GM18951 (cell line): ENCODE results near the gene RETREG2.
A peak's percentile ranks its signal among the peaks of the same experiment; 100 is the strongest.

ENCODE experiments used
- POLR2A ChIP-seq: IDR thresholded peaks from 4 replicates; pipeline ENCODE4 v1.6.1; 2011; ENCODE audit warnings: mild to moderate bottlenecking; ENCODE audit not compliant: insufficient read length, insufficient read depth; ENCODE audit errors: extremely low read depth
- in situ Hi-C: fragments of 300-500 bp; cut with MboI; formaldehyde crosslinking; loops from one replicate; pipeline ENCODE4 v1.12.0; 2022; ENCODE audit warnings: low sequenced_read_pairs, mixed read lengths, inconsistent platforms; ENCODE audit not compliant: unreplicated experiment

RETREG2 gene, protein sequence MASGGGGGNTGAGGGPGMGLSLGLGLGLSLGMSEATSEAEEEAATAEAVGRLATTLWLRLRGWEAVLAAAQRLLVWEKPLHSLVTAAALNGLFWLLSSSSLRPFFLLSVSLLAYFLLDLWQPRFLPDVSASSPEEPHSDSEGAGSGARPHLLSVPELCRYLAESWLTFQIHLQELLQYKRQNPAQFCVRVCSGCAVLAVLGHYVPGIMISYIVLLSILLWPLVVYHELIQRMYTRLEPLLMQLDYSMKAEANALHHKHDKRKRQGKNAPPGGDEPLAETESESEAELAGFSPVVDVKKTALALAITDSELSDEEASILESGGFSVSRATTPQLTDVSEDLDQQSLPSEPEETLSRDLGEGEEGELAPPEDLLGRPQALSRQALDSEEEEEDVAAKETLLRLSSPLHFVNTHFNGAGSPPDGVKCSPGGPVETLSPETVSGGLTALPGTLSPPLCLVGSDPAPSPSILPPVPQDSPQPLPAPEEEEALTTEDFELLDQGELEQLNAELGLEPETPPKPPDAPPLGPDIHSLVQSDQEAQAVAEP

DNA sequence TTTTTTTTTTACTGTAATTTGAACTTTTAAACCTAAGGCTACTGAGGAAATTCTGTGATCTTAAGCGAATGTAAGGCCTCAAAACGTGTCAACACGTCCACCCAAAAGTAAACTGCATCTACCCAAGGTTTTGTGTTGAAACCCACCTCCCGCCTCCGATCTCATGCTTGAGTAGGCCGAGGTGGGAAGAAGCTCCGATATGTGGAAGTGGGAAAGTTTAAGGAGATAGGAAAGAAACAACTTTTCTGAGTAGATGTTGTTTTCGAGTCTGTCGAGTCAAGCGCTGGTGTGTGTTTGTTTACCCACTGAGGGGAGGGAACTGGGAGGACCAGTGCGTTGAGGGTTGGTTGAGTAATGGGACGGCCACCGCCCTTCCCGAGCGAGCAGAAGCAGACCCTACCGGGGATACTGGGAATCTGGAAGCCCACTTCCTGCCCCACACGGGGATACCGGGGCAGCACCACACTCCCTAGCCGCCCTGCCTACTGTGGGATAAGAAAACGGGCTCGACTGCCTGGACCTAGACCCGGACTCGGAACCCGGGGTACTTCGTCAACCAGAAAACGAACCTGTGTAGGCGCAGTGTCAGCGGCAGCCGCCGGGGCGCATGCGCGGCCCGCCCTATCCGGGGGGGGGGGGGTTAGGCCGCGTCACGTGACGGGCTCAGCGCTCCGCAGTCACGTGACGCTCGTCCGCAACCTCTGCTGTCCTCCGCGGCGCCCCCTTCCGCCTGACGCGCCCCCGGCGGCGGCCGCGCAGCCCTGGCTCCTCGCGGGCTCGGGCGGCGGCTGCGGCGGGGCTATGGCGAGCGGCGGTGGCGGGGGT is at the start of gene RETREG2:
TSS of gene RETREG2 (plus strand) at position 724 of the 825 bp plus-strand sequence. CDS start at position 802, 78 bp downstream.
- in situ Hi-C loops, result no loop called here
- TF ChIP-seq POLR2A, result peak; percentile 93

DNA sequence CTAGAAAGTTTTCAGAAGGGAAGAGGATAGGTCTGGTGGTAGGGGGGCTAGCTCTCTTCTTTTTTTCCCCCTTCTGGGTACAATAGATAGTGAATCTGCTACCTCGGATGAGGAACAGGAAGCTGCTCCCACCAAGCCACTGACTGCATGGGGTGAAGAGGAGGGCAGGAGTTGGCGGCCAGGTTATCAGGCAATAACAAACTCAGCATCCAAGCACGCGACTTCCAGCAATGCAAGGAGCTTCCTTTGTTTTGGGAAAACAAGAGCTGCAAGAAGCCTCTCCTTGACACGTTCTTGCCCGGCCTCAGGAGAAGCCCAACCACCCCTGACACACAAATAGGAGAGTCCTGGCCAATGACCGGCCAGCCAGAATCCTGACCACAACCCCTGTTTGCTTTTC is 49.7 kb upstream of the RETREG2 start:
- TF ChIP-seq POLR2A, result no peak
- in situ Hi-C loops, result no loop called here

DNA sequence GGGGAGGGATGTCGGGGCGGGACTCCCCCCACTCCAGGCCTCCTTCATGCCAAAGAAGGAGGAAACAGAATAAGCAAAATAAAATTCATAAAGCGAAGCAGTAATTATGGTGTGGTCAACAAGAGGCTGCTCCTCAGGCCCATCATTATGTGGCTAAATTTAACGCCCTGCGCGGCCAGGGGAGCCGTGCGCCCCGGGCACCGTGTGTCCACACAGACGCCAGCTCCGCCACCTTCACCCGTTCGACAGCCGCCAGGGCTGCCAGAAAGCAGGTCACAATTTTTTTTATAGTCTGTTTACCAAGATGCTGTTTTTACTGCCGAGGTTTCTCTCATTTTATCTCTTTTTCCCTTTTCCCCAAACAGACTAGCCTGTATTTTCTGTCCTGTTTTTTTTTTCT is 48.5 kb upstream of the RETREG2 start:
- TF ChIP-seq POLR2A, result no peak
- in situ Hi-C loops, result no loop called here

DNA sequence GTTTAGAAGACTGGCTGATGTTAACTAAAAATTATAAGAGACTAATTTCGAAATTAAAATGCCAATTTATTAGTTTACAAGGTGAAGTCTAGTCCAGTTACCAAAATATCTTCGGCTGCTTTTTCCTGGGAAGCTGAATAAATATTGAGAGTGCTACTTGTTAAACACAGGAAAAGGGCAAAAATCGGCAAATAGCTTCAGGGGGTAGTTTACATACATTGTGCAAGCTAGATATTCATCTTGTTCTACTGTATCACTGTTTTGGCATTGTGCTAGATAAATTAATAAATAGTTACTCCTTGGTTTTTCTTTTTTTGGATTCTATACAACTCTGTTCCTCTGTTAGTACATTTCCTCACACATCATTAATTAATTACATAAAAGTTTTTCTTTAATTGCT is 46.7 kb upstream of the RETREG2 start:
- in situ Hi-C loops, result no loop called here
- no peak for TF ChIP-seq POLR2A

DNA sequence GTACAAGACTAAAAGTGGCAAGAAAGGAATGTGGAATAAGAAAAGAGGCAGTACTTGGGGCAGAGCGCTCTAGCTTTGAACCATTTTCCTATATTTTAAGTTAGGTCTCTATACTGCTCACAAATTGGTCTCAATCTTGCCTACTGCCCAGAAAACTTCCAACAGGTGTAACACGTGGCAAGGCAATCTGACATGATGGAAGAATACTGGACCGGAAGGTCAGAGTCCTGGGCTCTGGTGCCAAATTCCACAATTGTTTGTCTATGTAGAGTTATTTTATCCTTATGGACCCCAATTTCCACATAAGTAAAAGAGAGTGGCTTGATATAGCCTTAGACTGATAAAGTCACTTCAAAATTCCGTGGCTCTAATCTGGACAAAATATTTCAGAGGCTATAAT is 46.3 kb upstream of the RETREG2 start:
- no peak for TF ChIP-seq POLR2A
- in situ Hi-C loops, result no loop called here

DNA sequence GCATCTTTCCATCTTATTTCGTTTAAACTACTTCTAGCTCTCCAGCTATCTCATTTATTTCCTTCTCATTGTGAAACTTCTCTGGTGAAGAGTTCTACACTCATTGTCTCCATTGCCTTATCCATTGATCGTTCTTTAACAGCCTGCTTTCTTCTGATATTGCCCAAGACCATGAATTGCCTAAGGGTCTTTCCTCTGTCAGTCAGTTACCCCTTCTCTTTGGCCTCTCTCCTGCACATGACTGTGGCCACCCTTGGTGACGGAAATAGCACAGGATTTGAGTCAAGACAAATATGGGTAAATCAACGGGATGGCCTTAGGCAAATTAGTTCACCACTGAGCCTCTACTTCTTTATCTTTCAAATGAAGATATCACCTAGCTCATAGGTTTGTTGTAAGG is 44.1 kb upstream of the RETREG2 start:
- in situ Hi-C loops, result no loop called here
- TF ChIP-seq POLR2A, result no peak

DNA sequence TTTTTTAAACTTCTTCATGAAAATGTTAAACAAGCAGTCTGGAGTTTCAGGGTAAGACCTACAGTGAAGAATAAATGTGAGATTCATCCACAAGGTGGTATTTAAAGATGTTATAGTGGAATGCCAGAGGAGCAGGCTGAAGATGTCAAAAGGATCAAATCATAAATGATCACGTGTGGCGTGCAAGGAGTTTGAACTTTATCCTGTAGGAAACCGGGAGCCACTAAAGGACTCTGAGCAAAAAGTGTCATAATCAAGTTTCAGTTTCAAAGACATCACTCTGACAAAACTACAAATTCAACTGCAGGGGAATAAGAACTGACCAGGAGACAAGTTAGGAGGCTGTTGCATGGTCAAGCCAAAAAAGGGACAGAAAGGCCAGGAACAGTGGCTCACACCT is 37.4 kb upstream of the RETREG2 start:
- in situ Hi-C loops, result no loop called here
- TF ChIP-seq POLR2A, result no peak

DNA sequence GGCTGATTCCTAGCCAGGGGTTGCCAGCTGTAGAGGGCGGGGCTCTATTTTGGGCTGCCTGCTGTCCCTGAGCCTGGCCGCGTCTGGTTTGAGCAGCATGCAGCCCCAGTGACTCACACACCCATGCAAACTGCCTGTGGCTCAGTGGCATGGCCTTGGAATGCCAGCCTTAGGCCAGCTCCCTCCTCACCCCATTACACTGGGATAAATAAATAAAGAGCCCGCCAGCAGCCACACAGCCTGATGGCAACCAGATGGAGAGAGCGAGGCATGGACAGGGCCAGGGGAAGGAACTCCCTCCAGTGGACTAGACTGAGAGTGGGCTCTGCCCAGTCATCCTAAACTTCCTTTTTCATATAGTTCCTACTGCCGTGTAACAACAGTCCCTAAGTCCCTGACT is 35.7 kb upstream of the RETREG2 start:
- no peak for TF ChIP-seq POLR2A
- in situ Hi-C loops, result no loop called here

DNA sequence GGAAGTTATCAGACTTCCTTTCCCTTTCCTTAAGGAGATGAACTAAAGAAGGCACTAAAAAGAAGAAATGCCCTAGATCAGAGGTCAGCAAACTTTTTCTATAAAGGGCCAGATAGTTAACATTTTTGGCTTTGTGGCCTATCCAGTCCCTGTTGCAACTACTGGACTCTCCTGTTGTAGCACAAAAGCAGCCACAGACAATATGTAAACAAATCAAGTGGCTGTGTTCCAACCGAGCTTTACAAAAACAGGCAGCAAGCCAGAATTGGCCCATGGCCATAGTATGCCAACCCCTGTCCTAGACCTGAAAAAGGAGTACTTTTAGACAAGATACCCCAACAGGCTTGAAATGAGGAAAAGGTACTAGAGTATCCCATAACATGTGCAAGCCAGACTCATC is 28.4 kb upstream of the RETREG2 start:
- in situ Hi-C loops, result loop anchor here (10.0 kb wide), 1 partner anchor 155 kb away; the partner anchor contains the start of gene PTPRN
- TF ChIP-seq POLR2A, result no peak

DNA sequence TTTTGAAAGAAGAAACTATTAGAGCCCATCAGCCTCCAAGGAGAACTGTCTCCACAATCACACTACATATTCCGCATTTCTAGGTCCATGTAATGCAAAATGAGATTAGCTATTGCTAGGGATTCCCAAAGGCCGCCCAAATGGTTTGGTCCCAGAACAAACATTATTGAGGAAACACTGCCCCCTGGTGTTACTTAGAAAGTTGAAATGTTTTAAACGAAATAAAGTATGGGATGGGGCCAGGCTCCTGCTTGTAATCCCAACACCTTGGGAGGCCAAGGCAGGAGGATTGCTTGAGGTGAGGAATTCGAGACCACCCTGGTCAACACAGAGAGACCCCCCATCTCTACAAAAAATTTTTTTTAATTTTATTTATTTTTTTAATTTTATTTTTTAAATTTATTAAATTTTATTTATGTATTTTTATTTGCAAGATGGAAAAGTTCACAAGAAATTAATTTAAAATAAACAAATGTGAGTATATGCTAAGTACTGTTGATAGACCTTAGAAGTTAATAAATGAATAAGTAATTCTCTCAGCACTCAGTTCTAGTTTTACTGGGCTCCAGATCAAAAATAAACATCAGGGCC is 22.9 kb upstream of the RETREG2 start:
- no peak for TF ChIP-seq POLR2A
- in situ Hi-C loops, result loop anchor here (10.0 kb wide), 1 partner anchor 150 kb away; the partner anchor contains the start of gene PTPRN

DNA sequence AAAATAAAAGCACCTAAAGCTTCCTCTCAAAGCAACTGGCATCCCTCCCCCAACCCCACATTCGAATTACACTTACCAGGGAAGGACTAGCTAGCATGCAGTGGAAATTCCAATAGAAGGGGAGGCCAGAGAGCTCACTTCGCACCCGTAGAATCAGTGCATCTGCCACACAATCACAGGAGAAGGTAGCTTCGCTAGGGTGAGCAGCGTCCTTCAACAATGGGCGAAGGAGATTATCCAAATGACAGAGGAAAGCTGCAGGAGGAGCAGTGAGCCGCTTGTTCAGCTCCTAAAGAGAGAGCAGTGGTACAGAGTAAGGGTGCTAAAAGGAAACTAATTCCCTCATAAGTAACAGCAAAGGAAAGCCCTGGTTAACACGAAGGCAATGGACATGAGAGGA is 20.7 kb upstream of the RETREG2 start:
- no peak for TF ChIP-seq POLR2A
- in situ Hi-C loops, result loop anchor here (10.0 kb wide), 1 partner anchor 147 kb away; the partner anchor contains the start of gene PTPRN

DNA sequence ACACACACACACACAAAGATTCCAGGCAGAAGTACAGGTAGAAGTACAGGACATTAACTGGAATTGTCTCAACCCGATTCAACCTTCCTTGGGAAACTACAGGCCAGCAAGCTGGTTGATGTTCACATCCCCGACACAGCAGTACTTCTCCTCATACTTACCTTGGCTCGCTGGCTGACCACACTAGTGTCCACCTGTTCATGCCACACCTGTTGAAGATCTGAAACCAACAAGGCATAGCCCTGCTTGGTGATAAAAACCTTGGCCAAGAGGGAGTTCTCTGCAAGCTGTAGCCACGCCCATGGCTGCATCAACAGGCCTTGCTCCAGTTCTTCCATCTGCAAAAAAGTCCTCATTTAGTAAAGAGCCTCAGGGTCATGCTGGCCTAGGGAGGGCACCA is 20.1 kb upstream of the RETREG2 start:
- in situ Hi-C loops, result loop anchor here (10.0 kb wide), 1 partner anchor 147 kb away; the partner anchor contains the start of gene PTPRN
- TF ChIP-seq POLR2A, result no peak

DNA sequence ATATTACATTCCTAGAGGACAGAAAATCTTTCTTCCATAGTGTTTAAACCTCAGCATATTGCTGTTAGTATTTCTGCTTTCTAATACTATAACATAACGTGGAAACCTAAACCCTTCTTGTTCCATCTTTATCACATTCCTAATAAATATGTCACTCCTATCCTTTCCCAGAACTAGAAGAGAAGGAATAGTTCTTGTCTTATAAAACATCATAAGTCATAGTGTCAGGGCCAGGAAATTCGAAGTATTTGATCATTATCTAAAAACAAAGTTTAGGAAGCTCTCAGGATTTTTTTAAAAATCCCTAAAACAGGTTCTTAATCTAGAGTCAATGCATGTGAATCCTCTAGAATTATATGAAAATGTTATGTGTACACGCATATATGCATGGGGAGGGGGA is 19.5 kb upstream of the RETREG2 start:
- in situ Hi-C loops, result loop anchor here (10.0 kb wide), 1 partner anchor 146 kb away; the partner anchor contains the start of gene PTPRN
- TF ChIP-seq POLR2A, result no peak
